Activated effector memory CD4-positive, alpha-beta T cell treated with Interleukin-2 at 50 U/mL for 16 hours (primary cell): Measurements from ENCODE around the gene DTX1.
"Not testable (repeated sequence)": the region's sequence is repeated elsewhere in the genome, so short reads cannot be mapped to it uniquely, and the experiment has no call there.

Source experiments
- DNase-seq: peaks from one replicate; pipeline ENCODE4 v3.0.0-alpha.2; 2020

DTX1 gene

GRCh38 chr12:113141716-113142115 lies 85.2 kb downstream of the DTX1 start:
- not testable (repeated sequence) for DNase-seq

DNA sequence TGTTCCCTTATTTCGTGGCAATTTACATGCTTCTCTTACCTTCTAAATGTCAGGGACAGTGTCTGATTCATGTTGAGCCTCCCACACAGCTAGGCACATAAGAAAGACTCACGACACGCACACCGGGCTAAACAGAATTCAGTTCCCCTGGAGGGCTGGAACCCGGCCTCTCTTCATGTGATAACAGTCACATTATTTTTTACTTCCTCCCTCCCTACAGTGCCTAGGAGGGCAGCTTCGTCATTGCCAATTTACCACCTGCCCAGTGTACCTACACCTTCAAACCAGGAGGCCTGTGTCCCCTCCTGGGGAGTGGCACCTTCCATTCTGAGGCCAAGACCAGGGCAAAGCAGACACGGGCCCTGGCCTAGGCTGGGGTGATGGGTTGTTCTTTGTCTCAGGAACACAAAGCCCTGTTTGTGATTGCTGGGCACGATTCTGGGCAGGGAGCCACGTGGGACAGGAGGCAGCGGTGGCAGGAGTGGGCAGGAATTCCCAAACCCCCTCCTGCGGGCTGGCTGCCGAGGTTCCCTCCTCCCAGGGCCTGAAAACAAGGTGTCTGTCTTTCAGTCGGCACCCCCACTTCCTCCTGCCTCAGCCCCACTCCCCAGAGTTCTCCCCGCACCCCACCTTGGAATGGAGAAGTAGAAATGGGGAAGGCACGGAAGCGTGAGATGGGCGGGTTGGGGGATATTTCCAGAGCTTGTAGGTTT lies 85.8 kb downstream of the DTX1 start:
- DNase-seq, result no peak

GRCh38 chr12:113142886-113143332 lies 86.4 kb downstream of the DTX1 start:
- DNase-seq, result no peak

GRCh38 chr12:113143959-113144358 lies 87.4 kb downstream of the DTX1 start:
- no peak for DNase-seq

DNA sequence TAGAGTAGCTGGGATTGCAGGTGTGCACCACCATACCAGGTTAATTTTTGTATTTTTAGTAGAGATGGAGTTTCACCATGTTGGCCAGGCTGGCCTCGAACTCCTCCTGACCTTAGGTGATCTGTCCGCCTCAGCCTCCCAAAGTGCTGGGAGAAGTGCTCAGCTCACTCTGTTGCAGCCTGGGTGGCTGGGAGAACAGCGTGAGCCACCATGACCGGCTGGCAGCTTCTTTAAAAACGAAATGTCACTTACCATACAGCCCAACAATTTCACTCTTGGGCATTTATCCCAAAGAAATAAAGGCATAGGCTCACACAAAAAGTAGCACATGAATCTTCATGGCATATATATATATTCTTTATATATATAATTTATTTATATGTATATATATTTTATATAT lies 88.3 kb downstream of the DTX1 start:
- DNase-seq, result no peak

- DNase-seq, result no peak
These were observed 89.4 kb downstream of the DTX1 start for GRCh38 chr12:113145720-113146551.

DNA sequence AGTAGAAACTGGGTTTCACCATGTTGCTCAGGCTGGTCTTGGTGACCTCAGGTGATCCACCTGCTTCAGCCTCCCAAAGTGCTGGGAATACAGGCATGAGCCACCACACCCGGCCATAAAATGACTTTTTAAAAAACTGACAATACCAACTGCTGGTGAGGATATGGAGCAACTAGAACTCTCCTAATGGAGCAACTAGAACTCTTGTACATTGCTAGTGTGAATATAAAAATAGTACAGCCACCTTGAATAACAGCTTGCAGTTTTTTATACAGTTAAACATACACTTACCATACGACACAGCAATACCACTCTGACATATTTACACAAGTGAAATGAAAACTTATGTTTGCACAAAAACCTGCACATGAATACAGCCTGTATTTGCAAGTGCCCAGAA lies 90.5 kb downstream of the DTX1 start:
- no peak for DNase-seq
